ENCODE results near the gene SMCO1. TPM values are rescaled to one million over a fixed set of nuclear protein-coding genes. Genes with fewer than 3 reads are reported as not detected.
"Not testable (repeated sequence)": the region's sequence is repeated elsewhere in the genome, so short reads cannot be mapped to it uniquely, and the experiment has no call there.

SMCO1 gene
- total and polyA plus RNA-seq, 5 donors = 12.1 to 48.1 (median 41.1) TPM

GRCh38 chr3:196523841-196524240 is 8.7 kb upstream of the SMCO1 start:
- DNase-seq (no peak), ATAC-seq (no peak)
- Histone ChIP-seq H3K27ac (ENCODE audit: low read length) (no peak overlapping the region), H3K4me3 (ENCODE audit: low read length) (no peak overlapping the region), H3K9me3 (ENCODE audit: control insufficient read depth, low read length) (peaks cover 5% of the 10 kb centered on the region), H3K4me1 (ENCODE audit: control insufficient read depth, insufficient read depth, low read length) (no peaks in the 10 kb centered on the region), H3K27me3 (ENCODE audit: control insufficient read depth, insufficient read depth) (no peaks in the 10 kb centered on the region)
- intact Hi-C loops (cut with DNase I) = loop anchor here in 1 of 4 donors (5.0 kb wide), 1 partner anchor 272 kb away; no protein-coding TSS in a partner anchor
- WGBS = 97% methylated on average over 4 of the region's 4 CpGs

GRCh38 chr3:196521291-196521690 is 6.1 kb upstream of the SMCO1 start:
- WGBS = 78% methylated on average over 12 of the region's 12 CpGs
- H3K27me3 ChIP-seq (ENCODE audit: control insufficient read depth, insufficient read depth) = not testable (repeated sequence)
- intact Hi-C loops (cut with DNase I) = loop anchor here in 1 of 4 donors (5.0 kb wide), 1 partner anchor 269 kb away; no protein-coding TSS in a partner anchor

GRCh38 chr3:196519718-196520082 is 4.6 kb upstream of the SMCO1 start:
- Histone ChIP-seq H3K27me3 (ENCODE audit: control insufficient read depth, insufficient read depth) (no peaks in the 10 kb centered on the region), H3K4me3 (ENCODE audit: low read length) (no peak overlapping the region), H3K27ac (ENCODE audit: low read length) (no peak overlapping the region), H3K4me1 (ENCODE audit: control insufficient read depth, insufficient read depth, low read length) (no peaks in the 10 kb centered on the region), H3K9me3 (ENCODE audit: control insufficient read depth, low read length) (peaks cover 5% of the 10 kb centered on the region)
- intact Hi-C loops (cut with DNase I) = loop anchor here in 3 of 4 donors (5.0 to 10.0 kb wide), 3 partner anchors 255 to 267 kb away; no protein-coding TSS in a partner anchor
- WGBS = 86% methylated on average over 5 of the region's 5 CpGs
- no peak for ATAC-seq
- DNase-seq = peak in 1 of 3 donors; percentile 58

More at GRCh38 chr3:196521291-196521690, 6.1 kb upstream of the SMCO1 start:
- not testable (repeated sequence) for ATAC-seq; H3K4me3 ChIP-seq (ENCODE audit: low read length); H3K9me3 ChIP-seq (ENCODE audit: control insufficient read depth, low read length); H3K4me1 ChIP-seq (ENCODE audit: control insufficient read depth, insufficient read depth, low read length); H3K27ac ChIP-seq (ENCODE audit: low read length); DNase-seq

GRCh38 chr3:196518966-196519717 is 4.0 kb upstream of the SMCO1 start:
- H3K9me3 ChIP-seq (ENCODE audit: control insufficient read depth, low read length) = peaks cover 5% of the 10 kb centered on the region
- DNase-seq = peak; percentile 59 to 74 (median 61)
- H3K4me1 ChIP-seq (ENCODE audit: control insufficient read depth, insufficient read depth, low read length) = no peaks in the 10 kb centered on the region
- no peak overlapping the region for H3K27ac ChIP-seq (ENCODE audit: low read length)
- 43% methylated on average over 12 of the region's 12 CpGs for WGBS
- no peaks in the 10 kb centered on the region for H3K27me3 ChIP-seq (ENCODE audit: control insufficient read depth, insufficient read depth)
- peak; percentile 72 to 74 for ATAC-seq
- no peak overlapping the region for H3K4me3 ChIP-seq (ENCODE audit: low read length)
- intact Hi-C loops (cut with DNase I) = loop anchor here in 2 of 4 donors (10.0 kb wide), 2 partner anchors 254 to 264 kb away; no protein-coding TSS in a partner anchor

GRCh38 chr3:196517919-196518318 is 2.8 kb upstream of the SMCO1 start:
- H3K4me3 ChIP-seq (ENCODE audit: low read length) = no peak overlapping the region
- no peak overlapping the region for H3K27ac ChIP-seq (ENCODE audit: low read length)
- no peaks in the 10 kb centered on the region for H3K27me3 ChIP-seq (ENCODE audit: control insufficient read depth, insufficient read depth)
- intact Hi-C loops (cut with DNase I) = loop anchor here in 2 of 4 donors (10.0 kb wide), 2 partner anchors 253 to 263 kb away; no protein-coding TSS in a partner anchor
- peaks cover 5% of the 10 kb centered on the region for H3K9me3 ChIP-seq (ENCODE audit: control insufficient read depth, low read length)
- DNase-seq (no peak), ATAC-seq (no peak)
- no peaks in the 10 kb centered on the region for H3K4me1 ChIP-seq (ENCODE audit: control insufficient read depth, insufficient read depth, low read length)
- 83% methylated on average over 2 of the region's 2 CpGs for WGBS

- intact Hi-C loops (cut with DNase I) = loop anchor here in 2 of 4 donors (10.0 kb wide), 2 partner anchors 252 to 262 kb away; no protein-coding TSS in a partner anchor
- WGBS = 91% methylated on average over 2 of the region's 2 CpGs
- no peak overlapping the region for H3K4me3 ChIP-seq (ENCODE audit: low read length)
- H3K9me3 ChIP-seq (ENCODE audit: control insufficient read depth, low read length) = peaks cover 5% of the 10 kb centered on the region
- H3K27ac ChIP-seq (ENCODE audit: low read length) = no peak overlapping the region
- DNase-seq = no peak
- H3K4me1 ChIP-seq (ENCODE audit: control insufficient read depth, insufficient read depth, low read length) = no peaks in the 10 kb centered on the region
- no peak for ATAC-seq
- no peaks in the 10 kb centered on the region for H3K27me3 ChIP-seq (ENCODE audit: control insufficient read depth, insufficient read depth)
Measured at GRCh38 chr3:196517162-196517800, 2.1 kb upstream of the SMCO1 start.

GRCh38 chr3:196514350-196514716 is 813 bp downstream of the SMCO1 start:
- H3K4me3 ChIP-seq (ENCODE audit: low read length) = no peak overlapping the region
- no peaks in the 10 kb centered on the region for H3K4me1 ChIP-seq (ENCODE audit: control insufficient read depth, insufficient read depth, low read length)
- peaks cover 2% of the 10 kb centered on the region for H3K9me3 ChIP-seq (ENCODE audit: control insufficient read depth, low read length)
- 97% methylated on average over 1 of the region's 1 CpG for WGBS
- DNase-seq (no peak), ATAC-seq (no peak)
- intact Hi-C loops (cut with DNase I) = loop anchor here in 2 of 4 donors (10.0 kb wide), 2 partner anchors 250 to 260 kb away; no protein-coding TSS in a partner anchor
- peak overlapping the region; percentile 42 for H3K27ac ChIP-seq (ENCODE audit: low read length)
- no peaks in the 10 kb centered on the region for H3K27me3 ChIP-seq (ENCODE audit: control insufficient read depth, insufficient read depth)

- H3K4me1 ChIP-seq (ENCODE audit: control insufficient read depth, insufficient read depth, low read length) = no peaks in the 10 kb centered on the region
- ATAC-seq = peak in 1 of 2 donors; percentile 42
- intact Hi-C loops (cut with DNase I) = loop anchor here in 2 of 4 donors (10.0 kb wide), 2 partner anchors 249 to 259 kb away; no protein-coding TSS in a partner anchor
- no peak overlapping the region for H3K27ac ChIP-seq (ENCODE audit: low read length)
- no peaks in the 10 kb centered on the region for H3K9me3 ChIP-seq (ENCODE audit: control insufficient read depth, low read length)
- no peak for DNase-seq
- WGBS = 69% methylated on average over 8 of the region's 8 CpGs
- H3K27me3 ChIP-seq (ENCODE audit: control insufficient read depth, insufficient read depth) = no peaks in the 10 kb centered on the region
- no peak overlapping the region for H3K4me3 ChIP-seq (ENCODE audit: low read length)
Measured at GRCh38 chr3:196513697-196514349, 1.3 kb downstream of the SMCO1 start.

GRCh38 chr3:196511646-196512425 is 3.3 kb downstream of the SMCO1 start:
- WGBS = 88% methylated on average over 14 of the region's 15 CpGs
- H3K4me1 ChIP-seq (ENCODE audit: control insufficient read depth, insufficient read depth, low read length) = not testable (repeated sequence)

GRCh38 chr3:196511108-196511507 is 4.0 kb downstream of the SMCO1 start:
- DNase-seq; ATAC-seq; H3K4me3 ChIP-seq (ENCODE audit: low read length); H3K27ac ChIP-seq (ENCODE audit: low read length); H3K27me3 ChIP-seq (ENCODE audit: control insufficient read depth, insufficient read depth); H3K4me1 ChIP-seq (ENCODE audit: control insufficient read depth, insufficient read depth, low read length); H3K9me3 ChIP-seq (ENCODE audit: control insufficient read depth, low read length): not testable (repeated sequence)
- intact Hi-C loops (cut with DNase I) = loop anchor here in 2 of 4 donors (10.0 kb wide), 2 partner anchors 246 to 256 kb away; no protein-coding TSS in a partner anchor
- WGBS = 99% methylated on average over 1 of the region's 1 CpG

More at GRCh38 chr3:196511646-196512425, 3.3 kb downstream of the SMCO1 start:
- DNase-seq; ATAC-seq; H3K4me3 ChIP-seq (ENCODE audit: low read length); H3K27ac ChIP-seq (ENCODE audit: low read length); H3K27me3 ChIP-seq (ENCODE audit: control insufficient read depth, insufficient read depth); H3K9me3 ChIP-seq (ENCODE audit: control insufficient read depth, low read length): not testable (repeated sequence)
- intact Hi-C loops (cut with DNase I) = loop anchor here in 2 of 4 donors (10.0 kb wide), 2 partner anchors 247 to 257 kb away; no protein-coding TSS in a partner anchor

All from right cardiac atrium (tissue), 5 donors.